DND-41 (cell line): Measurements from ENCODE around the gene OR1F1.

ENCODE experiments used
- ATAC-seq: fragments of 200-7000 bp; cut with Tn5 transposase; 3 replicates; pipeline ENCODE4 v1.9.1; 2021; ENCODE audit warnings: low read depth; ENCODE audit not compliant: insufficient read depth
- DNase-seq: peaks from one replicate; pipeline ENCODE4 v3.0.0-alpha.2; 2020
- H2AFZ ChIP-seq: 2 replicates; pipeline ENCODE4 v1.6.0; 2012; ENCODE audit warnings: low read depth, low read length
- H3K27ac ChIP-seq: 2 replicates; pipeline ENCODE4 v1.5.1; 2012; ENCODE audit warnings: low read length, inconsistent platforms
- H3K27me3 ChIP-seq: fragments of 200-600 bp; sonication (generic); 2 replicates; pipeline ENCODE4 v1.6.0; 2012; ENCODE audit warnings: low read length, mild to moderate bottlenecking, inconsistent platforms; ENCODE audit not compliant: insufficient read depth, poor library complexity
- H3K36me3 ChIP-seq: 2 replicates; pipeline ENCODE4 v1.5.1; 2012; ENCODE audit warnings: low read length, inconsistent platforms; ENCODE audit not compliant: insufficient read depth
- H3K4me1 ChIP-seq: 2 replicates; pipeline ENCODE4 v1.5.1; 2012; ENCODE audit warnings: mild to moderate bottlenecking, low read length; ENCODE audit not compliant: insufficient read depth
- H3K4me2 ChIP-seq: 2 replicates; pipeline ENCODE4 v1.6.0; 2012; ENCODE audit warnings: mild to moderate bottlenecking, moderate library complexity, low read length, inconsistent platforms; ENCODE audit not compliant: insufficient read depth
- H3K4me3 ChIP-seq, 2 experiments: fragments of 200-600 bp in 1 of 2; shearing (Covaris generic) in 1 of 2; 2 replicates each; pipeline ENCODE4 v1.5.1; 2012 to 2016; ENCODE audit warnings: inconsistent platforms in 2 of 2, low read length in 2 of 2, mild to moderate bottlenecking in 2 of 2, low read depth in 1 of 2, moderate library complexity in 1 of 2
- H3K79me2 ChIP-seq: 2 replicates; pipeline ENCODE4 v1.6.0; 2012; ENCODE audit warnings: low read length, inconsistent platforms; ENCODE audit not compliant: insufficient read depth
- H3K9ac ChIP-seq: 2 replicates; pipeline ENCODE4 v1.6.0; 2012; ENCODE audit warnings: low read depth, mild to moderate bottlenecking, inconsistent platforms, low read length, moderate library complexity
- H3K9me3 ChIP-seq: 2 replicates; pipeline ENCODE4 v1.5.1; 2012; ENCODE audit warnings: low read length, moderate library complexity, mild to moderate bottlenecking, inconsistent platforms; ENCODE audit not compliant: insufficient read depth, severe bottlenecking
- H4K20me1 ChIP-seq: 2 replicates; pipeline ENCODE4 v1.6.0; 2012; ENCODE audit warnings: low read length; ENCODE audit not compliant: insufficient read depth
- EZH2 ChIP-seq: IDR thresholded peaks from 3 replicates; pipeline ENCODE4 v1.6.1; 2012; ENCODE audit warnings: borderline replicate concordance, low read depth, mild to moderate bottlenecking, moderate library complexity, low read length, inconsistent platforms; ENCODE audit not compliant: severe bottlenecking
- TF ChIP-seq, protein P1 (sequence below): IDR thresholded peaks from 2 replicates; pipeline ENCODE4 v1.5.1; 2012; ENCODE audit warnings: borderline replicate concordance, low read length, moderate library complexity, mild to moderate bottlenecking; ENCODE audit not compliant: poor library complexity, severe bottlenecking; ENCODE audit errors: extremely low read depth

OR1F1 gene

DNA sequence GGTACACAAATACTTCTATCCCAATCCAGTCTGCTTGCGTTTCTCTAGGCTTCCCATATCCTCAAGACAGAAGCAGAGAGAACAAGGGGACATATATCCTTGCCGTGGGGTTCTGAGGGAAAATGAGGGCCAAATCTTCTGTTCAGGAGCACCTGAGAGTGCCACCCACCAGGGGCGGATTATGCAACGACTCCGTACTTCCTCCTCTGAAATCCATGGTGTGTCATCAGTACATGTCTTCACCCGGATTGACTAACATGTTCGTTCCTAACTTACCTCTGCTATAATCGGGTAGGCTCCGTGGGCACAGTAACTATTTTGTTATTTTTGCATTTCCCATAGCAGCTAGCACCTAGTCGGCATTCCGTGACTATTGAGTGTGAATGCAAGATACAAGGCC is 54.7 kb downstream of the OR1F1 start:
- Histone ChIP-seq H4K20me1 (no peaks in the 10 kb centered on the region), H3K9ac (no peak overlapping the region), H3K79me2 (no peaks in the 10 kb centered on the region), H3K27ac (no peak overlapping the region), H2AFZ (no peak overlapping the region), H3K9me3 (no peaks in the 10 kb centered on the region), H3K36me3 (no peaks in the 10 kb centered on the region), H3K27me3 (no peaks in the 10 kb centered on the region), H3K4me3 (no peak overlapping the region), H3K4me2 (no peak overlapping the region), H3K4me1 (no peaks in the 10 kb centered on the region)
- TF ChIP-seq, protein P1, sequence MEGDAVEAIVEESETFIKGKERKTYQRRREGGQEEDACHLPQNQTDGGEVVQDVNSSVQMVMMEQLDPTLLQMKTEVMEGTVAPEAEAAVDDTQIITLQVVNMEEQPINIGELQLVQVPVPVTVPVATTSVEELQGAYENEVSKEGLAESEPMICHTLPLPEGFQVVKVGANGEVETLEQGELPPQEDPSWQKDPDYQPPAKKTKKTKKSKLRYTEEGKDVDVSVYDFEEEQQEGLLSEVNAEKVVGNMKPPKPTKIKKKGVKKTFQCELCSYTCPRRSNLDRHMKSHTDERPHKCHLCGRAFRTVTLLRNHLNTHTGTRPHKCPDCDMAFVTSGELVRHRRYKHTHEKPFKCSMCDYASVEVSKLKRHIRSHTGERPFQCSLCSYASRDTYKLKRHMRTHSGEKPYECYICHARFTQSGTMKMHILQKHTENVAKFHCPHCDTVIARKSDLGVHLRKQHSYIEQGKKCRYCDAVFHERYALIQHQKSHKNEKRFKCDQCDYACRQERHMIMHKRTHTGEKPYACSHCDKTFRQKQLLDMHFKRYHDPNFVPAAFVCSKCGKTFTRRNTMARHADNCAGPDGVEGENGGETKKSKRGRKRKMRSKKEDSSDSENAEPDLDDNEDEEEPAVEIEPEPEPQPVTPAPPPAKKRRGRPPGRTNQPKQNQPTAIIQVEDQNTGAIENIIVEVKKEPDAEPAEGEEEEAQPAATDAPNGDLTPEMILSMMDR: no peak
- no peak for TF ChIP-seq EZH2
- DNase-seq (no peak), ATAC-seq (no peak)

DNA sequence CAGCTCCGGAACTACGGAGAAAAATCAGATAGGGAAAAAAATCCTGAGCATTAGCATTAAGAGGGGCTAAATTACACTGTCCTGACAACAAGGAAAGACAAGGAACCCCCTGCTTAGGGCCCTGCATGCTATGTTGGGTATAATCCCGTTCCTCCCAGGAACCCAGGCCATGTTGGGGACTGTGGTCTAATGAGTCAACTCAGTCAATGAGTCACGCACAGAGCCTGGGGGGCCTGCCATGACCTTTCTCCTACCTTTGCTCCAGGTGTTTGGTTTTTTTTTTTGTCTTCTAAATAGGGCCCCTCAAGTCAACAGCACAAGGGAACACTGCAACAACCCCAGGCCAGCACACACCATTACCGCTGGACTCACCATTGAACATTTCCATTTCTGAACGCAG is 55.9 kb downstream of the OR1F1 start:
- no peak overlapping the region for H3K4me2 ChIP-seq
- no peaks in the 10 kb centered on the region for H3K4me1 ChIP-seq
- H3K36me3 ChIP-seq: no peaks in the 10 kb centered on the region
- TF ChIP-seq EZH2: no peak
- H3K9me3 ChIP-seq: no peaks in the 10 kb centered on the region
- ATAC-seq: no peak
- DNase-seq: no peak
- H3K27me3 ChIP-seq: no peaks in the 10 kb centered on the region
- H3K79me2 ChIP-seq: no peaks in the 10 kb centered on the region
- H3K9ac ChIP-seq: no peak overlapping the region
- H3K27ac ChIP-seq: no peak overlapping the region
- no peak overlapping the region for H3K4me3 ChIP-seq
- no peaks in the 10 kb centered on the region for H4K20me1 ChIP-seq
- no peak overlapping the region for H2AFZ ChIP-seq

DNA sequence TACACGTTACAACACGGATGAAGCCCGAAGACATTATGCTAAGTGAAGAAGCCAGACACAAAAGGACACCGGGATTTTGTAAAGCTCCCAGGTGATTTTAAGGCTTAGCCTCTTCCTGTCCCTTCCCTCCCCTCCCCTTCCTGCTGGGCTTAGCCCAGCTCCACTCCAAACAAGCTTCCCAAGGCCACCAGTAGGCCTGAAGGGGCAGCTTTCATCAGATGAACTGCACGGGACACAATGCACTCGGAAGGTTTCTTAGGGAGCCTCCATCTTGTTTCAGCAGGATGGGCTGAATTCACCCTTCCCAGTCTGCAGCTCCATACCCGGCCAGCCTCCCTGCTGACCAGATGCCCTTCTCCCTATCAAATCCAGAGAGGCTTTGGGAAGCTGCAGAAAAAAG is 58.0 kb downstream of the OR1F1 start:
- no peaks in the 10 kb centered on the region for H3K36me3 ChIP-seq
- H3K4me2 ChIP-seq: no peak overlapping the region
- no peaks in the 10 kb centered on the region for H3K79me2 ChIP-seq
- H3K4me3 ChIP-seq: no peak overlapping the region
- no peak overlapping the region for H3K9ac ChIP-seq
- H4K20me1 ChIP-seq: no peaks in the 10 kb centered on the region
- TF ChIP-seq EZH2: no peak
- TF ChIP-seq, protein P1: no peak
- no peaks in the 10 kb centered on the region for H3K27me3 ChIP-seq
- no peak for DNase-seq
- H3K9me3 ChIP-seq: no peaks in the 10 kb centered on the region
- no peak overlapping the region for H2AFZ ChIP-seq
- no peak overlapping the region for H3K27ac ChIP-seq
- no peaks in the 10 kb centered on the region for H3K4me1 ChIP-seq
- no peak for ATAC-seq

DNA sequence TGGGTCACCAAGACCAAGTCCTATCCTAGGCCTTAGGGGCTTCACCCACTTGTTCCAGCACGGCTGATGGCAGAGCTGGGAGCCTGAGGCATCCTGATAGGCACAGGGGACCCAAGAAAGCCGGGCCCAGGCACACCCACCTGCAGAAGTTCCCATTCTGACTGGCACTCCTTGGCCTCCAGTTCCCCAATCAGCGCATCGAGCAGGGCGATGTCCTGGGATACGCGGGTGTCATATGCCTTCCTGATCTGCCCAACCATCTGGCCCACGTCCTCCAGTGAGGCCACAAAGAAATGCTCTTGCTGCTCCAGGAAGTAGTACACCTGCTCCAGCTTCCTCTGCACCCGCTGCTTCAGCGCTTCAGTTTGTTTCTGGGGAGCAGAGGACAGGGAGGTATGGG is 58.9 kb downstream of the OR1F1 start:
- no peaks in the 10 kb centered on the region for H3K27me3 ChIP-seq
- DNase-seq (no peak), ATAC-seq (no peak)
- no peaks in the 10 kb centered on the region for H4K20me1 ChIP-seq
- no peak overlapping the region for H3K9ac ChIP-seq
- H3K4me2 ChIP-seq: no peak overlapping the region
- no peak overlapping the region for H3K27ac ChIP-seq
- H3K4me3 ChIP-seq: no peak overlapping the region
- no peaks in the 10 kb centered on the region for H3K79me2 ChIP-seq
- no peaks in the 10 kb centered on the region for H3K36me3 ChIP-seq
- H3K4me1 ChIP-seq: no peaks in the 10 kb centered on the region
- TF ChIP-seq, protein P1: no peak
- no peak for TF ChIP-seq EZH2
- H3K9me3 ChIP-seq: no peaks in the 10 kb centered on the region
- no peak overlapping the region for H2AFZ ChIP-seq
